H1 (cell line): ENCODE data around the gene PPFIA2. TPM values are rescaled to one million over a fixed set of nuclear protein-coding genes. Genes with fewer than 3 reads are reported as not detected.

ENCODE experiments used
- CTCF ChIA-PET: fragments of 300-600 bp; sonication (Branson Sonifier 250); formaldehyde crosslinking; loops from one replicate; lab custom pipeline; 2021; ENCODE audit not compliant: partially characterized antibody; lab: Charles Lee
- POLR2A ChIA-PET: fragments of 300-600 bp; sonication (Branson Sonifier 250); formaldehyde crosslinking; loops from one replicate; lab custom pipeline; 2021; ENCODE audit warnings: inconsistent platforms; ENCODE audit not compliant: partially characterized antibody; lab: Charles Lee
- DNase-seq, 2 experiments: peaks; one replicate each; pipeline versions ENCODE4 v3.0.0 to v3.0.0-alpha.2; 2010 to 2022; ENCODE audit warnings: low spot score in 2 of 2, low read depth in 1 of 2, mixed read lengths in 1 of 2
- FAIRE-seq: peaks from 2 replicates; lab custom pipeline; 2011; peaks lifted over from hg19 to GRCh38; lab: Jason Lieb, UNC
- H2AFZ ChIP-seq: 2 replicates; pipeline ENCODE4 v1.8.1; 2012; ENCODE audit warnings: low read length, inconsistent platforms
- H2AK5ac ChIP-seq: 2 replicates; pipeline ENCODE4 v1.6.1; 2013; ENCODE audit warnings: low read depth, low read length
- H2BK120ac ChIP-seq: replicated peaks from 2 replicates; pipeline ENCODE3; 2013; ENCODE audit warnings: low read depth, low read length, inconsistent platforms
- H2BK12ac ChIP-seq: 2 replicates; pipeline ENCODE4 v1.6.1; 2013; ENCODE audit warnings: low read depth, low read length
- H2BK15ac ChIP-seq: 2 replicates; pipeline ENCODE4 v1.6.1; 2013; ENCODE audit warnings: low read length
- H2BK20ac ChIP-seq: 2 replicates; pipeline ENCODE4 v1.6.1; 2013; ENCODE audit warnings: low read length
- H2BK5ac ChIP-seq: 2 replicates; pipeline ENCODE4 v1.6.1; 2013; ENCODE audit warnings: low read depth, low read length
- H3K14ac ChIP-seq: 2 replicates; pipeline ENCODE4 v1.6.1; 2013; ENCODE audit warnings: inconsistent platforms; ENCODE audit not compliant: insufficient read length
- H3K18ac ChIP-seq: 2 replicates; pipeline ENCODE4 v1.6.1; 2013; ENCODE audit warnings: low read length; ENCODE audit errors: extremely low read depth
- H3K23ac ChIP-seq: 2 replicates; pipeline ENCODE4 v1.6.1; 2013; ENCODE audit warnings: inconsistent platforms; ENCODE audit not compliant: insufficient read length
- H3K23me2 ChIP-seq: 2 replicates; pipeline ENCODE4 v1.6.1; 2013; ENCODE audit warnings: low read depth, low read length
- H3K27ac ChIP-seq: 2 replicates; pipeline ENCODE4 v1.6.1; 2011; ENCODE audit warnings: low read depth, low read length, inconsistent platforms
- H3K27me3 ChIP-seq, 4 experiments: replicated peaks in 1 of 4; 1 replicate in 1 of 4; 2 replicates in 3 of 4; pipeline versions ENCODE4 v1.6.1 to v1.8.1; 2011 to 2013; ENCODE audit warnings: low read length in 3 of 4, mild to moderate bottlenecking in 3 of 4, inconsistent platforms in 2 of 4, mixed read lengths in 2 of 4, moderate library complexity in 1 of 4; ENCODE audit not compliant: control insufficient read depth in 3 of 4, insufficient read depth in 3 of 4; ENCODE audit errors: extremely low read depth in 1 of 4
- H3K36me3 ChIP-seq, 4 experiments: 2 replicates each; pipeline versions ENCODE4 v1.6.1 to v1.8.1; 2011 to 2013; ENCODE audit warnings: mild to moderate bottlenecking in 4 of 4, low read length in 3 of 4, moderate library complexity in 2 of 4, control low read depth in 1 of 4, inconsistent platforms in 1 of 4; ENCODE audit not compliant: insufficient read depth in 4 of 4, control insufficient read depth in 2 of 4
- H3K4ac ChIP-seq: replicated peaks from 2 replicates; pipeline ENCODE3; 2013; ENCODE audit warnings: low read length, low read depth, mixed read lengths, inconsistent platforms; ENCODE audit not compliant: insufficient read length
- H3K4me1 ChIP-seq, 4 experiments: replicated peaks in 1 of 4; 1 replicate in 1 of 4; 2 replicates in 3 of 4; pipeline versions ENCODE4 v1.6.1 to v1.8.1; 2011 to 2013; ENCODE audit warnings: low read length in 3 of 4, inconsistent platforms in 2 of 4, mixed read lengths in 1 of 4; ENCODE audit not compliant: insufficient read depth in 4 of 4, control insufficient read depth in 3 of 4
- H3K4me2 ChIP-seq, 2 experiments: 2 replicates each; pipeline versions ENCODE4 v1.6.1 to v1.8.1; 2011 to 2013; ENCODE audit warnings: low read depth in 2 of 2, low read length in 2 of 2, control low read depth in 1 of 2, inconsistent platforms in 1 of 2, mild to moderate bottlenecking in 1 of 2; ENCODE audit not compliant: insufficient read depth in 1 of 2
- H3K4me3 ChIP-seq, 4 experiments: fragments of 200-600, 300-600 bp in 1 of 4; sonication (generic), shearing (Covaris generic), sonication (Bioruptor Twin) in 1 of 4; 2 replicates each; pipeline versions ENCODE4 v1.5.1 to v1.8.1; 2011 to 2016; ENCODE audit warnings: low read length in 4 of 4, low read depth in 3 of 4, control low read depth in 2 of 4, inconsistent platforms in 2 of 4, mild to moderate bottlenecking in 2 of 4, mixed read lengths in 1 of 4, moderate library complexity in 1 of 4; ENCODE audit not compliant: insufficient read depth in 2 of 4; ENCODE audit errors: extremely low read depth in 1 of 4
- H3K56ac ChIP-seq: replicated peaks from 2 replicates; pipeline ENCODE3; 2013; ENCODE audit warnings: low read depth, mild to moderate bottlenecking, mixed read lengths, low read length, inconsistent platforms; ENCODE audit not compliant: insufficient read length
- H3K79me1 ChIP-seq: 2 replicates; pipeline ENCODE4 v1.6.1; 2013; ENCODE audit warnings: low read depth, low read length, control low read depth
- H3K79me2 ChIP-seq, 2 experiments: 2 replicates each; pipeline versions ENCODE4 v1.6.1 to v1.8.1; 2012 to 2013; ENCODE audit warnings: low read length in 2 of 2, mild to moderate bottlenecking in 2 of 2, inconsistent platforms in 1 of 2; ENCODE audit not compliant: insufficient read depth in 2 of 2, control insufficient read depth in 1 of 2
- H3K9ac ChIP-seq, 4 experiments: replicated peaks in 1 of 4; 1 replicate in 1 of 4; 2 replicates in 3 of 4; pipeline versions ENCODE4 v1.6.1 to v1.8.1; 2011 to 2013; ENCODE audit warnings: low read depth in 3 of 4, low read length in 3 of 4, control low read depth in 2 of 4, mild to moderate bottlenecking in 2 of 4, moderate library complexity in 2 of 4, inconsistent platforms in 1 of 4; ENCODE audit errors: extremely low read depth in 1 of 4
- H3K9me3 ChIP-seq, 2 experiments: 2 replicates each; pipeline versions ENCODE4 v1.6.1 to v1.8.1; 2012 to 2013; ENCODE audit warnings: mild to moderate bottlenecking in 2 of 2, moderate library complexity in 2 of 2, control low read depth in 1 of 2, inconsistent platforms in 1 of 2, low read depth in 1 of 2, low read length in 1 of 2, mixed read lengths in 1 of 2; ENCODE audit not compliant: insufficient read depth in 2 of 2
- H4K20me1 ChIP-seq, 2 experiments: replicated peaks in 1 of 2; 2 replicates each; pipeline versions ENCODE3 to v1.8.1; 2011 to 2013; ENCODE audit warnings: inconsistent platforms in 2 of 2, low read length in 2 of 2, mild to moderate bottlenecking in 1 of 2; ENCODE audit not compliant: insufficient read depth in 2 of 2, control insufficient read depth in 1 of 2
- H4K5ac ChIP-seq: 2 replicates; pipeline ENCODE4 v1.6.1; 2013; ENCODE audit warnings: low read length, low read depth, mixed read lengths, inconsistent platforms; ENCODE audit not compliant: insufficient read length
- H4K8ac ChIP-seq: 2 replicates; pipeline ENCODE4 v1.8.0; 2013; ENCODE audit warnings: mild to moderate bottlenecking, moderate library complexity, low read length, inconsistent platforms; ENCODE audit not compliant: insufficient read depth; ENCODE audit errors: extremely low read depth
- H4K91ac ChIP-seq: replicated peaks from 2 replicates; pipeline ENCODE3; 2013; ENCODE audit warnings: low read length, mixed read lengths, inconsistent platforms; ENCODE audit not compliant: insufficient read length
- CREB1 ChIP-seq: IDR thresholded peaks from 2 replicates; pipeline ENCODE4 v1.6.1; 2012; ENCODE audit warnings: inconsistent platforms
- KDM1A ChIP-seq: fragments of 200-600, 300-600 bp; sonication (generic); IDR thresholded peaks from 2 replicates; pipeline ENCODE4 v1.7.1; 2016; ENCODE audit warnings: mild to moderate bottlenecking, low read length, borderline replicate concordance
- MAFK ChIP-seq: IDR thresholded peaks from 2 replicates; pipeline ENCODE4 v1.6.1; 2012; ENCODE audit warnings: low read depth, mild to moderate bottlenecking, improper control_type of control experiment, low read length
- POU5F1 ChIP-seq: IDR thresholded peaks from 2 replicates; pipeline ENCODE4 v1.6.1; 2011; ENCODE audit warnings: low read depth, mild to moderate bottlenecking, low read length, moderate library complexity
- TAF1 ChIP-seq: IDR thresholded peaks from 2 replicates; pipeline ENCODE4 v1.6.1; 2011; ENCODE audit warnings: mild to moderate bottlenecking, low read depth, low read length
- ZNF274 ChIP-seq: IDR thresholded peaks from 2 replicates; pipeline ENCODE4 v1.7.0; 2012; ENCODE audit warnings: low read length, borderline replicate concordance; ENCODE audit errors: extremely low read depth
- WGBS, 2 experiments: shearing (Covaris generic) in 1 of 2; methylation state at CpG; one replicate each; pipeline versions ENCODE4 v1.1.6 to v1.1.7; 2013 to 2015; ENCODE audit warnings: low lambda C conversion rate in 2 of 2, mixed read lengths in 2 of 2, inconsistent platforms in 1 of 2, low coverage in 1 of 2, missing lambda C conversion rate in 1 of 2; ENCODE audit not compliant: insufficient replicate concordance in 2 of 2, insufficient coverage in 1 of 2, insufficient read length in 1 of 2; ENCODE audit errors: extremely low coverage in 1 of 2, missing lambda C conversion rate in 1 of 2; 5-methylcytosine and 5-hydroxymethylcytosine counted together
- polyA plus RNA-seq, 7 experiments: library from polyadenylated mRNA; depleted of rRNA in 3 of 7; stranded (reverse) in 5 of 7; unstranded in 2 of 7; fragments of >200 nt in 5 of 7; fragments of 200-250 nt in 2 of 7; gene quantifications; 1 replicate in 5 of 7; 2 replicates in 1 of 7; 4 replicates in 1 of 7; pipeline versions ENCODE4 v1.2.1 to v1.2.3, GENCODE V29; 2011 to 2013; ENCODE audit warnings: missing spikeins in 2 of 7, mixed read lengths in 2 of 7
- total RNA-seq: library from RNA; stranded (reverse); fragmentation: NEBNext Ultra II Directional; extraction: Animal tissue kit (Norgen Biotek cat#: 25700); gene quantifications from 2 replicates; pipeline ENCODE4 v1.2.1, GENCODE V29; 2021

Gene PPFIA2
- total and polyA plus RNA-seq, 2 of the 8 experiments (the other 6 are each of a cell fraction or from before 2014, with no cell fraction given) = 1.2 to 1.8 TPM

GRCh38 chr12:81570234-81570633, 188.9 kb downstream of the PPFIA2 start:
- Histone ChIP-seq H3K79me2 (no peaks in the 10 kb centered on the region), H2BK120ac (no peak overlapping the region), H4K91ac (no peak overlapping the region), H2AK5ac (no peak overlapping the region), H3K23ac (no peak overlapping the region), H2BK12ac (no peak overlapping the region), H3K56ac (no peak overlapping the region), H4K8ac (no peak overlapping the region), H3K18ac (no peak overlapping the region), H3K9ac (no peak overlapping the region), H3K9me3 (no peaks in the 10 kb centered on the region), H2BK5ac (no peak overlapping the region), H4K20me1 (no peaks in the 10 kb centered on the region), H2AFZ (no peak overlapping the region), H2BK20ac (no peak overlapping the region), H3K23me2 (no peaks in the 10 kb centered on the region), H3K27me3 (no peaks in the 10 kb centered on the region), H3K4me1 (no peaks in the 10 kb centered on the region), H3K36me3 (no peaks in the 10 kb centered on the region), H3K4me3 (no peak overlapping the region), H3K27ac (no peak overlapping the region), H4K5ac (no peak overlapping the region), H3K14ac (no peak overlapping the region), H3K4me2 (no peak overlapping the region), H3K4ac (no peak overlapping the region), H2BK15ac (no peak overlapping the region), H3K79me1 (no peaks in the 10 kb centered on the region)
- no peak for FAIRE-seq
- no peak for DNase-seq
- CTCF ChIA-PET = interaction anchor here (1.2 kb wide), 1 partner anchor 12 kb away, joined by 3 read pairs; no protein-coding TSS in a partner anchor
- POLR2A ChIA-PET = no interaction called here
- no peak for TF ChIP-seq POU5F1
- no peak for TF ChIP-seq TAF1
- no peak for TF ChIP-seq CREB1
- no peak for TF ChIP-seq KDM1A
- TF ChIP-seq ZNF274 = no peak
- TF ChIP-seq MAFK = no peak
- 77% methylated on average over 2 of the region's 2 CpGs; no CpG with 5 or more reads in 1 of the 2 experiments for WGBS, 2 experiments
